ENCODE data around the gene DMRT1.
A peak's percentile ranks its signal among the peaks of the same experiment; 100 is the strongest.

Gene DMRT1

DNA sequence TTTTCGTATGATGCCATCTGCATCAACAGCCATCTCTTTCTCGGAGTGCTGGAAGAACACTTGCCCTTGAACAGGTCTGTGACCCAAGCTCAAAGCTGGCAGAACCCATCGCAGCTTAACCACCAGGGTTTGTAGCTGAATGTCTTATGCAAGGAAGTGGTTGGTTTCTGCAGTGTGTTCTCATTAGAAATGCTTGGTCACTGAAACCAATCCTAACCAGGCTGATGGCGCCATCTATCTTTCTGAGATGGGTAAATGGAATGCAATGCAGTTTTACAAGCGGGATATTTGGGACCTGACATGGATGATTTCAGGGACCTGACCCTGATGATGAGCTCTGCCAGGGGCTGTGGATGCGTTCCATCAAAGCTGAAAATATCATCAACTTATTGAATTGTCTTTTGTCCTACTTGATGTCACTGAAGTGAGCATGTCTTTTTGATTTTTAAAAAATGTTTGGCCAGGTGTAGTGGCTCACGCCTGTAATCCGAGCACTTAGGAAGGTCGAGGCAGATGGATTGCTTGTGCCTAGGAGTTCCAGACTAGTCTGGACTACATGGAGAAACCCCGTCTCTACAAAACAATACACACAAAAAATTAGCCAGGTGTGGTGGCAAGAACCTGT, 163.7 kb downstream of the DMRT1 start:
- ChIA-PET POLR2A (no interaction called here), CTCF (interaction anchor here (0.6 to 2.2 kb wide), 26 partner anchors 14 to 658 kb away, joined by 3 to 9 read pairs (median 4); no protein-coding TSS in a partner anchor)
- Histone ChIP-seq H3K4me3 (ENCODE audit: low read depth, low read length) (no peak overlapping the region), H3K36me3 (ENCODE audit: control insufficient read depth in 2 of 2, insufficient read depth in 1 of 2, low read length in 2 of 2) (no peaks in the 10 kb centered on the region), H3K9me3 (ENCODE audit: control insufficient read depth, insufficient read depth, low read depth, low read length) (no peaks in the 10 kb centered on the region), H3K4me1 (ENCODE audit: control insufficient read depth, insufficient read depth, low read length) (no peaks in the 10 kb centered on the region), H3K27ac (ENCODE audit: extremely low read depth, low read depth, low read length) (no peak overlapping the region)
- TF ChIP-seq ZNF350 (tag by site-specific recombination; IDR thresholded peaks at IDR 0.05) (no peak), ZNF768 (tag by site-specific recombination; IDR thresholded peaks at IDR 0.05) (no peak), ZFP37 (tag by site-specific recombination; IDR thresholded peaks at IDR 0.05) (peak; percentile 100), ZNF654 (tag by site-specific recombination; IDR thresholded peaks at IDR 0.05; ENCODE audit: low read depth) (peak; percentile 24; the same call in 1 of the 2 replicates)

DNA sequence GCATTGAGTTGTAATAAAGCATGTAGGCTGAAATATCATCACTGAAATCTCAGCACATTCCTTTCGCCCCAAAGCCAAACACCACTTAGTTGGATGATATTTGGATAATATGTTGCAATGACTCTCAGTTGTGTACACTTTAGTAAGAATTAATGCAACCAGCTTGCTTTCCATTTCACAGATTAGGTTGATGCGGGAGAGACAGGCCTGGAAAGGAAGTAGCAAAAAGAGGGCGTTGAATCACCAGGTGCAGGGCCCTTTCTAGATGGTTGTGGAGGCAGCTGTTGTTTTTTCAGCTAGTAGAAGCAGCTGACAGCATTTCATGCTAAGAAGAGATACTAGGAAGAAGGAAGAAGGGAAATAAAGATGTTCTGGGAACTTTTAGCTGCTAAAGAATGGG, 165.8 kb downstream of the DMRT1 start:
- ChIA-PET POLR2A (no interaction called here), CTCF (interaction anchor here (0.7 to 1.1 kb wide), 3 partner anchors 112 to 314 kb away, joined by 3 to 5 read pairs (median 3); no protein-coding TSS in a partner anchor)
- Histone ChIP-seq H3K27ac (ENCODE audit: extremely low read depth, low read depth, low read length) (no peak overlapping the region), H3K4me3 (ENCODE audit: low read depth, low read length) (no peak overlapping the region), H3K36me3 (ENCODE audit: control insufficient read depth in 2 of 2, insufficient read depth in 1 of 2, low read length in 2 of 2) (no peaks in the 10 kb centered on the region), H3K9me3 (ENCODE audit: control insufficient read depth, insufficient read depth, low read depth, low read length) (no peaks in the 10 kb centered on the region), H3K4me1 (ENCODE audit: control insufficient read depth, insufficient read depth, low read length) (no peaks in the 10 kb centered on the region)
- TF ChIP-seq ZFHX2 (tag by site-specific recombination; conservative IDR thresholded peaks at IDR 0.05) (no peak), ZNF701 (tag by site-specific recombination; IDR thresholded peaks at IDR 0.05) (no peak), ZNF600 (tag by site-specific recombination; IDR thresholded peaks at IDR 0.05) (no peak), ZNF341 (tag by site-specific recombination; IDR thresholded peaks at IDR 0.05; ENCODE audit: low read depth) (no peak), IKZF3 (tag by site-specific recombination; IDR thresholded peaks at IDR 0.05) (no peak), TRIM28 (IDR thresholded peaks at IDR 0.05; ENCODE audit: borderline replicate concordance, low read length) (no peak), KLF1 (tag by site-specific recombination; IDR thresholded peaks at IDR 0.05) (no peak), MEIS1 (CRISPR knock-in tag; IDR thresholded peaks at IDR 0.05; ENCODE audit: borderline replicate concordance) (no peak), KLF8 (tag by site-specific recombination; IDR thresholded peaks at IDR 0.05) (no peak), SETDB1 (IDR thresholded peaks at IDR 0.05; ENCODE audit: insufficient read length, low read length) (no peak), ZNF239 (tag by site-specific recombination; IDR thresholded peaks at IDR 0.05) (no peak), ZNF660 (tag by site-specific recombination; IDR thresholded peaks at IDR 0.05) (no peak), ZNF571 (tag by site-specific recombination; IDR thresholded peaks at IDR 0.05) (no peak), ZNF791 (tag by site-specific recombination; IDR thresholded peaks at IDR 0.05) (no peak), OSR2 (tag by site-specific recombination; IDR thresholded peaks at IDR 0.05) (no peak), ZSCAN30 (tag by site-specific recombination; IDR thresholded peaks at IDR 0.05) (no peak)
- TF ChIP-seq, protein P1, sequence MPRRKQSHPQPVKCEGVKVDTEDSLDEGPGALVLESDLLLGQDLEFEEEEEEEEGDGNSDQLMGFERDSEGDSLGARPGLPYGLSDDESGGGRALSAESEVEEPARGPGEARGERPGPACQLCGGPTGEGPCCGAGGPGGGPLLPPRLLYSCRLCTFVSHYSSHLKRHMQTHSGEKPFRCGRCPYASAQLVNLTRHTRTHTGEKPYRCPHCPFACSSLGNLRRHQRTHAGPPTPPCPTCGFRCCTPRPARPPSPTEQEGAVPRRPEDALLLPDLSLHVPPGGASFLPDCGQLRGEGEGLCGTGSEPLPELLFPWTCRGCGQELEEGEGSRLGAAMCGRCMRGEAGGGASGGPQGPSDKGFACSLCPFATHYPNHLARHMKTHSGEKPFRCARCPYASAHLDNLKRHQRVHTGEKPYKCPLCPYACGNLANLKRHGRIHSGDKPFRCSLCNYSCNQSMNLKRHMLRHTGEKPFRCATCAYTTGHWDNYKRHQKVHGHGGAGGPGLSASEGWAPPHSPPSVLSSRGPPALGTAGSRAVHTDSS (tag by site-specific recombination; IDR thresholded peaks at IDR 0.05): no peak
- TF ChIP-seq, protein P2, sequence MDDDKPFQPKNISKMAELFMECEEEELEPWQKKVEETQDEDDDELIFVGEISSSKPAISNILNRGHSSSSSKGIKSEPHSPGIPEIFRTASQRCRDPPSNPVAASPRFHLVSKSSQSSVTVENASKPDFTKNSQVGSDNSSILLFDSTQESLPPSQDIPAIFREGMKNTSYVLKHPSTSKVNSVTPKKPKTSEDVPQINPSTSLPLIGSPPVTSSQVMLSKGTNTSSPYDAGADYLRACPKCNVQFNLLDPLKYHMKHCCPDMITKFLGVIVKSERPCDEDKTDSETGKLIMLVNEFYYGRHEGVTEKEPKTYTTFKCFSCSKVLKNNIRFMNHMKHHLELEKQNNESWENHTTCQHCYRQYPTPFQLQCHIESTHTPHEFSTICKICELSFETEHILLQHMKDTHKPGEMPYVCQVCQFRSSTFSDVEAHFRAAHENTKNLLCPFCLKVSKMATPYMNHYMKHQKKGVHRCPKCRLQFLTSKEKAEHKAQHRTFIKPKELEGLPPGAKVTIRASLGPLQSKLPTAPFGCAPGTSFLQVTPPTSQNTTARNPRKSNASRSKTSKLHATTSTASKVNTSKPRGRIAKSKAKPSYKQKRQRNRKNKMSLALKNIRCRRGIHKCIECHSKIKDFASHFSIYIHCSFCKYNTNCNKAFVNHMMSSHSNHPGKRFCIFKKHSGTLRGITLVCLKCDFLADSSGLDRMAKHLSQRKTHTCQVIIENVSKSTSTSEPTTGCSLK (tag by site-specific recombination; IDR thresholded peaks at IDR 0.05): no peak
- TF ChIP-seq, protein P3, sequence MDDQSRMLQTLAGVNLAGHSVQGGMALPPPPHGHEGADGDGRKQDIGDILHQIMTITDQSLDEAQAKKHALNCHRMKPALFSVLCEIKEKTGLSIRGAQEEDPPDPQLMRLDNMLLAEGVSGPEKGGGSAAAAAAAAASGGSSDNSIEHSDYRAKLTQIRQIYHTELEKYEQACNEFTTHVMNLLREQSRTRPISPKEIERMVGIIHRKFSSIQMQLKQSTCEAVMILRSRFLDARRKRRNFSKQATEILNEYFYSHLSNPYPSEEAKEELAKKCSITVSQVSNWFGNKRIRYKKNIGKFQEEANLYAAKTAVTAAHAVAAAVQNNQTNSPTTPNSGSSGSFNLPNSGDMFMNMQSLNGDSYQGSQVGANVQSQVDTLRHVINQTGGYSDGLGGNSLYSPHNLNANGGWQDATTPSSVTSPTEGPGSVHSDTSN (CRISPR knock-in tag; IDR thresholded peaks at IDR 0.05): no peak

All from HEK293 (cell line).